Measurements from ENCODE around the gene NPDC1.
A peak's percentile ranks its signal among the peaks of the same experiment; 100 is the strongest.

NPDC1 gene

DNA sequence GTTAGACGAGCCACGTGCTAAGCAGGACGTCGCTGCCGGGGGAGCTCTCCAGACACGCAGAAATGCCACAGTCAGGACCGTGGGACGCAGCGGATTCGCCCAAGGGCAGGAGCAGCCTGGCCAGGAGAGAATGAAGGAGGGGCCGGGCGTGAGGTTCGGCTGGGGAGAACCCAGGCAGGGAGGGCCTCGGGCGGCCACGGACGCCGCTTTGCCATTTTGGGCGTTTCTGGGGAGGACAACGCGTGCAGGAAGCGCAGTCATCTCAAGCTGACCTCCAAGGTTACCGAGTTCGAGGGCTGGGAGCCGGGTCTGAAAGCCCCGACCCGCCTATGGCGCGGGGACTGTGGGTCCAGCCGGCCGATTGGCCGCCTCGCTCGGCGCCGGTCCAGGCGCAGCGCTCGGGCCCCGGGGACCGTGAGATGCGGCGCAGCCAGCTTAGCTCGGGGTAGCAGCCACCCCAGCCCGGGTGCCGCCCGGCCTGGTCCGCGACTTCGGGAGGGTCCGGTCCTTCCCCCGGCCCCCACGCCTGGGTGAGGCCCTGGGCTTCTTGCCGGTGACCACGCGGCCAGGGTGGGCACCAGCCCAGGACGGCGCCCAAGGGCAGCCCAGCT lies 40.0 kb upstream of the NPDC1 start:
- peak; percentile 40 for DNase-seq
- H3K36me3 Mint-ChIP-seq (ENCODE audit: low read depth), result peaks cover 13% of the 10 kb centered on the region
- H3K4me3 Mint-ChIP-seq, result peak overlapping the region; percentile 85
- TF ChIP-seq, protein P1, sequence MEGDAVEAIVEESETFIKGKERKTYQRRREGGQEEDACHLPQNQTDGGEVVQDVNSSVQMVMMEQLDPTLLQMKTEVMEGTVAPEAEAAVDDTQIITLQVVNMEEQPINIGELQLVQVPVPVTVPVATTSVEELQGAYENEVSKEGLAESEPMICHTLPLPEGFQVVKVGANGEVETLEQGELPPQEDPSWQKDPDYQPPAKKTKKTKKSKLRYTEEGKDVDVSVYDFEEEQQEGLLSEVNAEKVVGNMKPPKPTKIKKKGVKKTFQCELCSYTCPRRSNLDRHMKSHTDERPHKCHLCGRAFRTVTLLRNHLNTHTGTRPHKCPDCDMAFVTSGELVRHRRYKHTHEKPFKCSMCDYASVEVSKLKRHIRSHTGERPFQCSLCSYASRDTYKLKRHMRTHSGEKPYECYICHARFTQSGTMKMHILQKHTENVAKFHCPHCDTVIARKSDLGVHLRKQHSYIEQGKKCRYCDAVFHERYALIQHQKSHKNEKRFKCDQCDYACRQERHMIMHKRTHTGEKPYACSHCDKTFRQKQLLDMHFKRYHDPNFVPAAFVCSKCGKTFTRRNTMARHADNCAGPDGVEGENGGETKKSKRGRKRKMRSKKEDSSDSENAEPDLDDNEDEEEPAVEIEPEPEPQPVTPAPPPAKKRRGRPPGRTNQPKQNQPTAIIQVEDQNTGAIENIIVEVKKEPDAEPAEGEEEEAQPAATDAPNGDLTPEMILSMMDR (IDR thresholded peaks at IDR 0.05), result no peak
- H3K27me3 Mint-ChIP-seq (ENCODE audit: low read depth, poor library complexity), result peaks cover 44% of the 10 kb centered on the region
- H3K27ac Mint-ChIP-seq, result no peak overlapping the region
- H3K9me3 Mint-ChIP-seq, result no peaks in the 10 kb centered on the region
- peaks cover 24% of the 10 kb centered on the region for H3K4me1 Mint-ChIP-seq

DNA sequence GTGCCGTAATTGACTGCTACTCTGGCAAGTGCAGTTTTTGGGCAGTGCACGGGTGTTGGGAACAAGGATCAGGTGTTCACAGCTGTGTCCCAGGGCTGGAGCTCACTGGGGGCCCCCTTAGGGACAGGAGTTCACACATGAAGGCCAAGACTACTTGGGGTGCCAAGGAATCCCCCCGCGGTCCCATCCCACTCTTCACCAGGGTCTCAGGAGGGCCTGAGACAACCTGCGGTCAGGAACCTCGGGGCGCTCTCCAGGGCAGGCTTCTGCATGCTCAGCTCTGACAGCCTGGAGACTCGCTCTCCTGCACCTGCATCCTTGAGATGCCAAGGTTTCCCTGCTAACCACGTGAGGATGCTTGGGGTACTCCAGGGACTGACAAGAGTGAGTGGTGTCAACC lies 38.5 kb upstream of the NPDC1 start:
- no peak for DNase-seq
- Mint-ChIP-seq H3K4me1 (peaks cover 24% of the 10 kb centered on the region), H3K27ac (no peak overlapping the region), H3K9me3 (no peaks in the 10 kb centered on the region), H3K36me3 (ENCODE audit: low read depth) (peaks cover 7% of the 10 kb centered on the region), H3K4me3 (no peak overlapping the region), H3K27me3 (ENCODE audit: low read depth, poor library complexity) (peaks cover 55% of the 10 kb centered on the region)
- TF ChIP-seq, protein P1 (IDR thresholded peaks at IDR 0.05), result no peak

DNA sequence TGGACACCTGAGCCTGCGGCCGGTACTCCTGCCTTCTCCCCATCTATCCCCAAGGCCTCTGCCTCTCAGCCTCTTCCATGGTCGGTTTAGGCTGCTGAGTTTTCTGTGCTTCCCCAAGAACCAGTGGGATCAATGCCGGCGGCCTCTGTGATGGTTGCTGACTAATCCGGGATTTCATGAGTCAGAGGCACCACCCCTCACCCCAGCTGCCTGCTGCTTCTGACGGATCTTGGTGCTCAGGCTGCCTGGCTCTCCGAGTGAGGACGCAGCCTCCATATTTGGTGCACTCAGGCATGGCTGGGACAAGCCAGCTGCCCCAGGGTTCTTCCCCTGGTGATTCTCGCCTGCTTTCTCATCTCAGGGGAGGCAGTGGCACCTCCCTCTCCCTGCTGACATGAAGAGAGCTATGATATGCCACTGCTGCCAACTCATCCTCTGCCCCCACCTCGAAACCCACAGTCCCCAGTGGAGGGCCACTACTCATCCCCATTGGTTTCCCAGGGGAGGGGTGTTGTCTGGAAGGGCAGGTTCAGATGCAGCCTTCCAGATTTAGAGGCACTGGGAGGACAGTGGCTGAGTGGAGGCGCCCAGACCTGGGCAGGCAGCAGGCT lies 37.5 kb upstream of the NPDC1 start:
- DNase-seq, result no peak
- Mint-ChIP-seq H3K9me3 (no peaks in the 10 kb centered on the region), H3K27ac (no peak overlapping the region), H3K4me1 (peaks cover 27% of the 10 kb centered on the region), H3K36me3 (ENCODE audit: low read depth) (no peaks in the 10 kb centered on the region), H3K27me3 (ENCODE audit: low read depth, poor library complexity) (peaks cover 61% of the 10 kb centered on the region), H3K4me3 (no peak overlapping the region)
- TF ChIP-seq, protein P1 (IDR thresholded peaks at IDR 0.05), result no peak

DNA sequence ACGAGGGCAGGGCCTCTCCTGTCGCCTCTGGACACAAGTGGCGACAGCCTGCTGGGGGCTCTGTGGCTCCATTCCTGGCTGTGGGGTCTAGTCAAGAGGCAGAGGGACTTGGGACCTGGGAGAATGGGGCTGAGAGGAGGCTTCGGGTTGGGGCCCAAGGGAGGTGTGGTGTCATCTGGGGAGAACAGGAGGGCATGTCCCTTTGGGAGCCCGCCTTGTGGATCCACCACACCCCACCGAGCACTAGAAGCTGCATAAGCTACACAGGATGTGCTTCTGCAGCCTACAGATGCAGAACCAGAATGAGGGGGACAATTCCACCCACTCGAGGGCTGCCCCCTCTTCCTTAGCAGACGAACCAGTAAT lies 36.9 kb upstream of the NPDC1 start:
- H3K36me3 Mint-ChIP-seq (ENCODE audit: low read depth), result no peaks in the 10 kb centered on the region
- no peak for DNase-seq
- TF ChIP-seq, protein P1 (IDR thresholded peaks at IDR 0.05), result no peak
- peaks cover 23% of the 10 kb centered on the region for H3K4me1 Mint-ChIP-seq
- peaks cover 64% of the 10 kb centered on the region for H3K27me3 Mint-ChIP-seq (ENCODE audit: low read depth, poor library complexity)
- no peak overlapping the region for H3K27ac Mint-ChIP-seq
- no peaks in the 10 kb centered on the region for H3K9me3 Mint-ChIP-seq
- H3K4me3 Mint-ChIP-seq, result no peak overlapping the region

DNA sequence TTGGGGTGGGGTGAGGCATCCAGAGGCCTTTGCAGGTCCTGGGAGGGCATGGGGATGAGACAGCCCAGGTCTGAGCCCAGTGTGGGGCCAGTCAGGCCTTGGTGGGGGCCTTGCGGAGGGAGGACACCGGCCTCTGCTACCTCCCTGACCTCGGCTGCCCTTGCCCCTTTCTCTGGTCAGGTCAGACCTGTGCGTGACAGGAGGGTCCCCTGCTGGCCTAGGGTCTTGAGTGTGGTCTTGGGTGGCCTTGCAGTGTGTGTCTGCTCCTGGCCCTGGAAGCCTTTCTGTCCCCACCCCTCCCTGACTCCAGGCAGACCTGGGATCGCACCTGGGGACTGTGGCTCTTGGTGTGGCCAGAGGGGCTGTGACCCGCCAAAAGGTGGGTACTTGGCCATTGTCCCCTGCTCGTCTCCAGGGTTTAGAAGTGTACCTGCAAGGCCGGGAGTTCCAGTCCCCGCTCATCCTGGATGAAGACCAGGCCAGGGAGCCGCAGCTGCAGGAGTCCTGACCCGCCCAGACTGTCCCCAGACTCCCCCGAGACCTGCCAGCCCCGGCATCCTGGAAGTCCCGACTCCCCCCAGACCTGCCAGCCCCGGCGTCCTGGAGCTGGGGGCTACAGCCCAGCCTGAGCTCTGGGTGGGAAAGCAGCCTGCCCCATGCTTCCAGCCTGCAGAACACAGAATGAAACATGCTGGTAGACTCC lies 36.4 kb upstream of the NPDC1 start:
- TF ChIP-seq, protein P1 (IDR thresholded peaks at IDR 0.05), result no peak
- H3K9me3 Mint-ChIP-seq, result no peaks in the 10 kb centered on the region
- DNase-seq, result no peak
- no peak overlapping the region for H3K4me3 Mint-ChIP-seq
- peaks cover 69% of the 10 kb centered on the region for H3K27me3 Mint-ChIP-seq (ENCODE audit: low read depth, poor library complexity)
- peaks cover 18% of the 10 kb centered on the region for H3K4me1 Mint-ChIP-seq
- H3K36me3 Mint-ChIP-seq (ENCODE audit: low read depth), result no peaks in the 10 kb centered on the region
- no peak overlapping the region for H3K27ac Mint-ChIP-seq

All from nephron progenitor cell (in vitro differentiated cells).